Astrocyte (in vitro differentiated cells and primary cell): ENCODE results near the gene STRADB. TPM values are rescaled to one million over a fixed set of nuclear protein-coding genes. Genes with fewer than 3 reads are reported as not detected.

Experiments used
- DNase-seq: peaks from one replicate; pipeline ENCODE4 v3.0.0-alpha.2; 2010; ENCODE audit warnings: low read depth
- FAIRE-seq: peaks from 2 replicates; lab custom pipeline; 2011; peaks lifted over from hg19 to GRCh38; lab: Jason Lieb, UNC
- H2AFZ ChIP-seq: 2 replicates; pipeline ENCODE4 v1.6.0; 2012; ENCODE audit warnings: low read depth, low read length, inconsistent platforms
- H3K27ac ChIP-seq: 2 replicates; pipeline ENCODE4 v1.5.1; 2011; ENCODE audit warnings: low read depth, low read length, inconsistent platforms
- H3K27me3 ChIP-seq: 2 replicates; pipeline ENCODE4 v1.6.0; 2011; ENCODE audit warnings: low read length, inconsistent platforms; ENCODE audit not compliant: insufficient read depth
- H3K36me3 ChIP-seq: 2 replicates; pipeline ENCODE4 v1.5.1; 2011; ENCODE audit warnings: low read length, inconsistent platforms; ENCODE audit not compliant: insufficient read depth
- H3K4me1 ChIP-seq: 2 replicates; pipeline ENCODE4 v1.5.1; 2011; ENCODE audit warnings: low read length, inconsistent platforms; ENCODE audit not compliant: insufficient read depth
- H3K4me2 ChIP-seq: 2 replicates; pipeline ENCODE4 v1.6.0; 2012; ENCODE audit warnings: low read length, inconsistent platforms
- H3K4me3 ChIP-seq: 2 replicates; pipeline ENCODE4 v1.5.1; 2011; ENCODE audit warnings: low read depth, mild to moderate bottlenecking, low read length, inconsistent platforms; ENCODE audit not compliant: insufficient read depth
- H3K79me2 ChIP-seq: 2 replicates; pipeline ENCODE4 v1.6.0; 2012; ENCODE audit warnings: mild to moderate bottlenecking, low read length, inconsistent platforms; ENCODE audit not compliant: insufficient read depth
- H3K9ac ChIP-seq: 2 replicates; pipeline ENCODE4 v1.6.0; 2012; ENCODE audit warnings: mild to moderate bottlenecking, low read length, inconsistent platforms
- H3K9me3 ChIP-seq: 2 replicates; pipeline ENCODE4 v1.5.1; 2012; ENCODE audit warnings: low read depth, mild to moderate bottlenecking, low read length, inconsistent platforms; ENCODE audit not compliant: insufficient read depth
- H4K20me1 ChIP-seq: 2 replicates; pipeline ENCODE4 v1.6.0; 2012; ENCODE audit warnings: low read length, inconsistent platforms; ENCODE audit not compliant: insufficient read depth
- H3K27ac Mint-ChIP-seq: one replicate; pipeline ENCODE4 v1.8.0; 2021; ENCODE audit warnings: mild to moderate bottlenecking, mixed read lengths; ENCODE audit not compliant: unreplicated experiment
- H3K27me3 Mint-ChIP-seq: one replicate; pipeline ENCODE4 v1.8.0; 2021; ENCODE audit warnings: low read depth, mixed read lengths; ENCODE audit not compliant: unreplicated experiment
- H3K36me3 Mint-ChIP-seq: one replicate; pipeline ENCODE4 v1.8.0; 2021; ENCODE audit warnings: low read depth, mixed read lengths; ENCODE audit not compliant: unreplicated experiment
- H3K4me1 Mint-ChIP-seq: one replicate; pipeline ENCODE4 v1.8.0; 2021; ENCODE audit warnings: low read depth, mixed read lengths; ENCODE audit not compliant: unreplicated experiment
- H3K4me3 Mint-ChIP-seq: one replicate; pipeline ENCODE4 v1.8.0; 2021; ENCODE audit warnings: mild to moderate bottlenecking, moderate library complexity, mixed read lengths; ENCODE audit not compliant: unreplicated experiment
- H3K9me3 Mint-ChIP-seq: one replicate; pipeline ENCODE4 v1.8.0; 2021; ENCODE audit warnings: mild to moderate bottlenecking, mixed read lengths; ENCODE audit not compliant: unreplicated experiment
- CTCF ChIP-seq: IDR thresholded peaks from 2 replicates; pipeline ENCODE4 v1.5.1; 2011; ENCODE audit warnings: low read depth, mild to moderate bottlenecking, inconsistent platforms, low read length, moderate library complexity; ENCODE audit not compliant: insufficient read depth
- EZH2 ChIP-seq: IDR thresholded peaks from 2 replicates; pipeline ENCODE4 v1.6.1; 2012; ENCODE audit warnings: mild to moderate bottlenecking, low read length, inconsistent platforms; ENCODE audit not compliant: insufficient read depth
- total RNA-seq: library from RNA; stranded (reverse); gene quantifications from 2 replicates; pipeline ENCODE4 v1.2.1, GENCODE V29; 2021

Gene STRADB
- total RNA-seq, 1 donor from 2014 or later, result 40.5 TPM

GRCh38 chr2:201471732-201472393, 20.3 kb downstream of the STRADB start:
- H3K36me3 ChIP-seq, result peaks cover 17% of the 10 kb centered on the region
- H3K4me1 ChIP-seq, result peaks cover 13% of the 10 kb centered on the region
- Mint-ChIP-seq H3K9me3 (no peaks in the 10 kb centered on the region), H3K27ac (no peak overlapping the region), H3K4me1 (peaks cover 13% of the 10 kb centered on the region), H3K27me3 (no peaks in the 10 kb centered on the region), H3K36me3 (peaks cover 15% of the 10 kb centered on the region), H3K4me3 (no peak overlapping the region)
- H3K27ac ChIP-seq, result peak overlapping the region; percentile 18
- no peak for FAIRE-seq
- no peaks in the 10 kb centered on the region for H4K20me1 ChIP-seq
- DNase-seq, result peak; percentile 44
- H3K79me2 ChIP-seq, result no peaks in the 10 kb centered on the region
- no peak overlapping the region for H3K4me3 ChIP-seq
- no peak overlapping the region for H3K9ac ChIP-seq
- H3K27me3 ChIP-seq, result no peaks in the 10 kb centered on the region
- H2AFZ ChIP-seq, result no peak overlapping the region
- TF ChIP-seq CTCF, result no peak
- no peak for TF ChIP-seq EZH2
- H3K9me3 ChIP-seq, result no peaks in the 10 kb centered on the region
- peak overlapping the region; percentile 31 for H3K4me2 ChIP-seq

GRCh38 chr2:201472411-201472810, 20.9 kb downstream of the STRADB start:
- Mint-ChIP-seq H3K27ac (no peak overlapping the region), H3K36me3 (peaks cover 15% of the 10 kb centered on the region), H3K4me3 (no peak overlapping the region), H3K27me3 (no peaks in the 10 kb centered on the region), H3K4me1 (peaks cover 7% of the 10 kb centered on the region), H3K9me3 (no peaks in the 10 kb centered on the region)
- Histone ChIP-seq H3K36me3 (peaks cover 17% of the 10 kb centered on the region), H3K4me2 (peak overlapping the region; percentile 13), H3K4me1 (peaks cover 10% of the 10 kb centered on the region), H3K4me3 (no peak overlapping the region), H3K79me2 (no peaks in the 10 kb centered on the region), H3K9ac (no peak overlapping the region), H3K9me3 (no peaks in the 10 kb centered on the region), H4K20me1 (no peaks in the 10 kb centered on the region), H3K27ac (peak overlapping the region; percentile 18), H3K27me3 (no peaks in the 10 kb centered on the region), H2AFZ (no peak overlapping the region)
- DNase-seq, result no peak
- TF ChIP-seq CTCF, result no peak
- TF ChIP-seq EZH2, result no peak
- peak; percentile 20 for FAIRE-seq

GRCh38 chr2:201482543-201482942, 31.0 kb downstream of the STRADB start:
- no peaks in the 10 kb centered on the region for H3K27me3 ChIP-seq
- H3K4me2 ChIP-seq, result no peak overlapping the region
- no peak for FAIRE-seq
- Mint-ChIP-seq H3K9me3 (peaks cover 7% of the 10 kb centered on the region), H3K27ac (no peak overlapping the region), H3K27me3 (no peaks in the 10 kb centered on the region), H3K4me1 (no peaks in the 10 kb centered on the region), H3K4me3 (no peak overlapping the region), H3K36me3 (peaks cover 14% of the 10 kb centered on the region)
- H3K4me1 ChIP-seq, result no peaks in the 10 kb centered on the region
- no peaks in the 10 kb centered on the region for H4K20me1 ChIP-seq
- DNase-seq, result no peak
- H3K4me3 ChIP-seq, result no peak overlapping the region
- no peak overlapping the region for H3K27ac ChIP-seq
- H3K79me2 ChIP-seq, result no peaks in the 10 kb centered on the region
- no peak overlapping the region for H2AFZ ChIP-seq
- peaks cover 10% of the 10 kb centered on the region for H3K36me3 ChIP-seq
- TF ChIP-seq CTCF (no peak), EZH2 (no peak)
- H3K9me3 ChIP-seq, result no peaks in the 10 kb centered on the region
- H3K9ac ChIP-seq, result no peak overlapping the region
